HCT116 (cell line): ENCODE measurements around the gene ZC3HAV1.

ENCODE experiments used
- CBX3 ChIP-seq: IDR thresholded peaks from 2 replicates; pipeline ENCODE4 v1.6.1; 2012; ENCODE audit warnings: low read depth
- CTCF ChIP-seq, 3 experiments: fragments of 200-600 bp in 1 of 3; sonication (generic) in 1 of 3; IDR thresholded peaks in 2 of 3; conservative IDR thresholded peaks in 1 of 3; 2 replicates each; pipeline ENCODE4 v1.5.1; 2012 to 2017; ENCODE audit warnings: low read depth in 2 of 3, low read length in 2 of 3, antibody characterized with exemption in 1 of 3, borderline replicate concordance in 1 of 3, control low read depth in 1 of 3, mild to moderate bottlenecking in 1 of 3, mixed read lengths in 1 of 3, mixed run types in 1 of 3, moderate library complexity in 1 of 3; ENCODE audit not compliant: insufficient read depth in 1 of 3
- JUND ChIP-seq: IDR thresholded peaks from 2 replicates; pipeline ENCODE4 v1.6.1; 2012
- MAX ChIP-seq: IDR thresholded peaks from 2 replicates; pipeline ENCODE4 v1.6.1; 2012
- POLR2A ChIP-seq: IDR thresholded peaks from 2 replicates; pipeline ENCODE4 v1.7.0; 2011; ENCODE audit warnings: borderline replicate concordance; ENCODE audit not compliant: insufficient read depth, insufficient read length; ENCODE audit errors: extremely low read depth
- POLR2AphosphoS5 ChIP-seq: IDR thresholded peaks from 2 replicates; pipeline ENCODE4 v1.6.1; 2011; ENCODE audit warnings: mild to moderate bottlenecking, low read depth, low read length, moderate library complexity
- SIN3A ChIP-seq: IDR thresholded peaks from 2 replicates; pipeline ENCODE4 v1.6.1; 2012; ENCODE audit warnings: low read depth
- SP1 ChIP-seq: IDR thresholded peaks from 2 replicates; pipeline ENCODE4 v1.6.1; 2012; ENCODE audit warnings: low read depth
- SRF ChIP-seq: IDR thresholded peaks from 2 replicates; pipeline ENCODE4 v1.6.1; 2012; ENCODE audit warnings: low read depth
- YY1 ChIP-seq: IDR thresholded peaks from 2 replicates; pipeline ENCODE4 v1.6.1; 2011; ENCODE audit warnings: low read length, low read depth, moderate library complexity, mild to moderate bottlenecking; ENCODE audit not compliant: insufficient replicate concordance; ENCODE audit errors: extremely low read depth
- ZFX ChIP-seq: fragments of 450-650 bp; IDR thresholded peaks from 2 replicates; pipeline ENCODE4 v1.6.1; 2017
- TF ChIP-seq, protein P1 (sequence below): IDR thresholded peaks from 2 replicates; pipeline ENCODE4 v1.6.1; 2012

DNA sequence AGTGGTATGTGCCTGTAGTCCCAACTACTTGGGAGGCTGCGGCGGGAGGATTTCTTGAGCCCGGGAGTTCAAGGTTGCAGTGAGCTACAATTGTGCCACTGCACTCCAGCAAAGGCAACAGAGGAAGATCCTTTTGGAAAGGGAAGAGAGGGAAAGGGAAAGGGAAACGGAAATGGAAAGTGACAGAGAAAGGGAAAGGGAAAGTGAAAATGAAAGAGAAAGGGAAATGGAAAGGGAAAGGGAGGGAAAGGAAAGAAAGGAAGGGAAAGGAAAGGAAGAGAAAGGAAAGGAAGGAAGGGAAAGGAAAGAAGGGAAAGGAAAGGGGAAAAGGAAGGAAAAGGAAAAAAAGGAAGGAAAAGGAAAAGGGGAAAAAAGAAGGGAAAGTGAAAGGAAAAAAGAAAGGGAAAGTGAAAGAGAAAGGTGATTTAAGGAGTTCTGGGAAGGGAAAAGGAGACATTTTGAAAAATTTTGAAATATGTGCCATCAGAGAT, 2.3 kb upstream of the ZC3HAV1 start:
- TF ChIP-seq MAX: no peak
- TF ChIP-seq, protein P1, sequence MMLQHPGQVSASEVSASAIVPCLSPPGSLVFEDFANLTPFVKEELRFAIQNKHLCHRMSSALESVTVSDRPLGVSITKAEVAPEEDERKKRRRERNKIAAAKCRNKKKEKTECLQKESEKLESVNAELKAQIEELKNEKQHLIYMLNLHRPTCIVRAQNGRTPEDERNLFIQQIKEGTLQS: no peak
- no peak for TF ChIP-seq CBX3
- TF ChIP-seq POLR2A: no peak
- no peak for TF ChIP-seq CTCF (IDR thresholded peaks at IDR 0.05 in 2 of 3, conservative IDR thresholded peaks at IDR 0.05 in 1 of 3; ENCODE audit: borderline replicate concordance in 1 of 3, insufficient read depth in 1 of 3, low read depth in 2 of 3, low read length in 2 of 3)
- TF ChIP-seq YY1: no peak
- TF ChIP-seq JUND: no peak
- no peak for TF ChIP-seq SP1
- no peak for TF ChIP-seq ZFX
- no peak for TF ChIP-seq SRF
- TF ChIP-seq POLR2AphosphoS5: no peak
- no peak for TF ChIP-seq SIN3A
